Measurements from ENCODE around the gene PRSS22. TPM values are rescaled to one million over a fixed set of nuclear protein-coding genes. Genes with fewer than 3 reads are reported as not detected.

Gene PRSS22
- polyA plus RNA-seq, 3 donors from 2014 or later, result 0.23 to 0.40 TPM; not detected in 1

GRCh38 chr16:2839650-2840450 lies 18.1 kb downstream of the PRSS22 start:
- H3K36me3 Mint-ChIP-seq, result peaks cover 0 to 5% (median 0%) of the 10 kb centered on the region in 3 donors
- H3K4me1 Mint-ChIP-seq, result peaks cover 75 to 76% of the 10 kb centered on the region in 2 donors
- H3K9me3 Mint-ChIP-seq, result peaks cover 0 to 3% (median 0%) of the 10 kb centered on the region in 6 donors
- DNase-seq, result no peak
- H3K27ac Mint-ChIP-seq, result peak overlapping the region; percentile 65 to 91 (median 86)
- H3K4me3 Mint-ChIP-seq, result peak overlapping the region; percentile 40 to 73 (median 58)
- H3K27me3 Mint-ChIP-seq (ENCODE audit: low read depth in 3 of 3), result peaks cover 4 to 13% (median 11%) of the 10 kb centered on the region in 3 donors

- Mint-ChIP-seq H3K27me3 (ENCODE audit: low read depth in 3 of 3) (peaks cover 4 to 11% (median 10%) of the 10 kb centered on the region in 3 donors), H3K9me3 (peaks cover 0 to 3% (median 0%) of the 10 kb centered on the region in 6 donors), H3K36me3 (peaks cover 0 to 5% (median 0%) of the 10 kb centered on the region in 3 donors), H3K4me3 (peak overlapping the region in 4 of 5 donors; percentile 41 to 73 (median 54)), H3K4me1 (peaks cover 67% of the 10 kb centered on the region in 2 donors), H3K27ac (peak overlapping the region; percentile 65 to 91 (median 84))
- peak; percentile 59 to 66 (median 65) for DNase-seq
These were observed 19.0 kb downstream of the PRSS22 start for GRCh38 chr16:2838928-2839327.

GRCh38 chr16:2836646-2837508 lies 21.1 kb downstream of the PRSS22 start:
- Mint-ChIP-seq H3K27me3 (ENCODE audit: low read depth in 3 of 3) (peaks cover 0 to 4% (median 2%) of the 10 kb centered on the region in 3 donors), H3K4me3 (peak overlapping the region in 1 of 5 donors; percentile 1), H3K36me3 (peaks cover 0 to 5% (median 0%) of the 10 kb centered on the region in 3 donors), H3K9me3 (no peaks in the 10 kb centered on the region), H3K4me1 (peaks cover 46 to 48% of the 10 kb centered on the region in 2 donors), H3K27ac (peak overlapping the region; percentile 14 to 85 (median 58))
- no peak for DNase-seq

GRCh38 chr16:2835638-2836493 lies 22.1 kb downstream of the PRSS22 start:
- no peaks in the 10 kb centered on the region for H3K9me3 Mint-ChIP-seq

GRCh38 chr16:2834968-2835367 lies 23.0 kb downstream of the PRSS22 start:
- Mint-ChIP-seq H3K4me3 (no peak overlapping the region), H3K27ac (peak overlapping the region in 1 of 6 donors; percentile 61), H3K4me1 (peaks cover 32 to 33% of the 10 kb centered on the region in 2 donors), H3K27me3 (ENCODE audit: low read depth in 3 of 3) (peaks cover 2 to 3% (median 2%) of the 10 kb centered on the region in 3 donors), H3K9me3 (no peaks in the 10 kb centered on the region), H3K36me3 (peaks cover 0 to 5% (median 0%) of the 10 kb centered on the region in 3 donors)
- DNase-seq, result no peak

More at GRCh38 chr16:2835638-2836493, 22.1 kb downstream of the PRSS22 start:
- no peak for DNase-seq
- peaks cover 0 to 5% (median 0%) of the 10 kb centered on the region in 3 donors for H3K36me3 Mint-ChIP-seq
- H3K27me3 Mint-ChIP-seq (ENCODE audit: low read depth in 3 of 3), result peaks cover 2 to 4% (median 2%) of the 10 kb centered on the region in 3 donors
- H3K4me3 Mint-ChIP-seq, result no peak overlapping the region
- peak overlapping the region; percentile 41 to 73 (median 57) for H3K27ac Mint-ChIP-seq
- peaks cover 38 to 40% of the 10 kb centered on the region in 2 donors for H3K4me1 Mint-ChIP-seq

GRCh38 chr16:2833776-2834175 lies 24.2 kb downstream of the PRSS22 start:
- Mint-ChIP-seq H3K27ac (peak overlapping the region in 1 of 6 donors; percentile 16), H3K4me1 (peaks cover 20 to 21% of the 10 kb centered on the region in 2 donors), H3K36me3 (peaks cover 0 to 5% (median 0%) of the 10 kb centered on the region in 3 donors), H3K4me3 (no peak overlapping the region), H3K27me3 (ENCODE audit: low read depth in 3 of 3) (peaks cover 2 to 3% (median 2%) of the 10 kb centered on the region in 3 donors), H3K9me3 (no peaks in the 10 kb centered on the region)
- no peak for DNase-seq

- Mint-ChIP-seq H3K36me3 (peaks cover 0 to 2% (median 0%) of the 10 kb centered on the region in 3 donors), H3K4me3 (no peak overlapping the region), H3K9me3 (no peaks in the 10 kb centered on the region), H3K4me1 (peaks cover 0 to 1% of the 10 kb centered on the region in 2 donors), H3K27ac (peak overlapping the region in 1 of 6 donors; percentile 69), H3K27me3 (ENCODE audit: low read depth in 3 of 3) (peaks cover under 1 to 2% (median 2%) of the 10 kb centered on the region in 3 donors)
- DNase-seq, result no peak
These were observed 26.8 kb downstream of the PRSS22 start for GRCh38 chr16:2831203-2831602.

GRCh38 chr16:2830355-2830695 lies 27.6 kb downstream of the PRSS22 start:
- H3K4me3 Mint-ChIP-seq, result no peak overlapping the region
- H3K27me3 Mint-ChIP-seq (ENCODE audit: low read depth in 3 of 3), result peaks cover 2 to 3% (median 2%) of the 10 kb centered on the region in 3 donors
- no peak for DNase-seq
- no peaks in the 10 kb centered on the region for H3K36me3 Mint-ChIP-seq
- no peak overlapping the region for H3K27ac Mint-ChIP-seq
- no peaks in the 10 kb centered on the region for H3K9me3 Mint-ChIP-seq
- no peaks in the 10 kb centered on the region for H3K4me1 Mint-ChIP-seq

GRCh38 chr16:2829501-2830354 lies 28.2 kb downstream of the PRSS22 start, which contains the start of gene ZG16B:
TSS of gene ZG16B (plus strand) at chr16:2830303. CDS start at chr16:2830442, 139 bp downstream.
- Mint-ChIP-seq H3K4me3 (no peak within 1 kb of the TSS), H3K36me3 (no peaks in the 10 kb centered on the region), H3K27me3 (ENCODE audit: low read depth in 3 of 3) (peaks cover 2 to 5% (median 2%) of the 10 kb centered on the region in 3 donors), H3K4me1 (no peaks in the 10 kb centered on the region), H3K27ac (peak within 1 kb of the TSS in 1 of 6 donors; percentile 69), H3K9me3 (no peaks in the 10 kb centered on the region)
- DNase-seq, result no peak

GRCh38 chr16:2828876-2829430 lies 29.0 kb downstream of the PRSS22 start:
- Mint-ChIP-seq H3K27me3 (ENCODE audit: low read depth in 3 of 3) (peaks cover 2 to 5% (median 2%) of the 10 kb centered on the region in 3 donors), H3K4me1 (no peaks in the 10 kb centered on the region)

GRCh38 chr16:2828521-2828840 lies 29.5 kb downstream of the PRSS22 start:
- Mint-ChIP-seq H3K4me1 (no peaks in the 10 kb centered on the region), H3K4me3 (no peak overlapping the region)

More at GRCh38 chr16:2828876-2829430, 29.0 kb downstream of the PRSS22 start:
- Mint-ChIP-seq H3K4me3 (no peak overlapping the region), H3K9me3 (no peaks in the 10 kb centered on the region), H3K27ac (no peak overlapping the region), H3K36me3 (no peaks in the 10 kb centered on the region)
- no peak for DNase-seq

More at GRCh38 chr16:2828521-2828840, 29.5 kb downstream of the PRSS22 start:
- H3K27ac Mint-ChIP-seq, result no peak overlapping the region
- peaks cover 2 to 5% (median 2%) of the 10 kb centered on the region in 3 donors for H3K27me3 Mint-ChIP-seq (ENCODE audit: low read depth in 3 of 3)
- no peaks in the 10 kb centered on the region for H3K9me3 Mint-ChIP-seq
- no peaks in the 10 kb centered on the region for H3K36me3 Mint-ChIP-seq
- DNase-seq, result no peak
